ENCODE results near the gene SPSB1.

DNA sequence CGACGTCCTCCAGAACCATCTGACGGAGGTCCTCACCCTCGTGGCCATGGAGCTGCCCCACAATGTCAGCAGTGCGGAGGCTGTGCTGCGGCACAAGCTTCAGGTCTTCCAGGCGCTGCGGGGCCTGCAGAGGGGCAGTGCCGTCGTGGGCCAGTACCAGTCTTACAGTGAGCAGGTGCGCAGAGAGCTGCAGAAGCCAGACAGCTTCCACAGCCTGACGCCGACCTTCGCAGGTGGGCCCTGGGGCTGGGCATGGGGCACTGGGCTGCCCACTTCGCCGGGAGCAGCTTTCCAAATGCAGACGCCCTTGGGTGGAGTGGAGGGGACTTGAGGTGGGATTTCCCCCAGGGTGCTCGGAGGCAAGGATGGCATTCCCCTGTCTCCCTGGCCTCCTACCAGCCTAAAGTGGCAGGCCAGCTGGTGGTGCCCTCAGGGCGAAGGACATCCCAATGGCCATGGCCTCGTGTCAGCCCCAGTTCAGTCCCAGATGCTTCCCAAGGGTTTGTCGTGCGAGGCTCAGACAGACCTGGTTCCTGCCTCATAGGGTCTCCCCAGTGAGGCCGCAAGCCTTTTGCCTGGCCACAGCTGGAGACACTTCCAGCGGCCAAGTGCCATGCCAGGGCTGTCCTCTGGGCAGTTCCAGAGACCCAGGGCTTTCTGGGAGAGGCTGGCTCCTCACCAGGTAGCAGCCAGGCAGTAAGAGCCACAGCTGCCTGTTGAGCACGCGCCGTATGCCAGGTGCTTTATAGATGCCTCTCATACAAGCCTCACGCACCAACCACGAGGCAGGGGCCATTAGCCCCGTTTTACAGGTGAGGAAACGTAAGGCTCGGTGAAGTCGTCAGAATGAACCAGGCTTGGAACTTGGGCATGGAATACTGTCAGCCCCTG, 30.4 kb upstream of the SPSB1 start:
- TF ChIP-seq, protein P1, sequence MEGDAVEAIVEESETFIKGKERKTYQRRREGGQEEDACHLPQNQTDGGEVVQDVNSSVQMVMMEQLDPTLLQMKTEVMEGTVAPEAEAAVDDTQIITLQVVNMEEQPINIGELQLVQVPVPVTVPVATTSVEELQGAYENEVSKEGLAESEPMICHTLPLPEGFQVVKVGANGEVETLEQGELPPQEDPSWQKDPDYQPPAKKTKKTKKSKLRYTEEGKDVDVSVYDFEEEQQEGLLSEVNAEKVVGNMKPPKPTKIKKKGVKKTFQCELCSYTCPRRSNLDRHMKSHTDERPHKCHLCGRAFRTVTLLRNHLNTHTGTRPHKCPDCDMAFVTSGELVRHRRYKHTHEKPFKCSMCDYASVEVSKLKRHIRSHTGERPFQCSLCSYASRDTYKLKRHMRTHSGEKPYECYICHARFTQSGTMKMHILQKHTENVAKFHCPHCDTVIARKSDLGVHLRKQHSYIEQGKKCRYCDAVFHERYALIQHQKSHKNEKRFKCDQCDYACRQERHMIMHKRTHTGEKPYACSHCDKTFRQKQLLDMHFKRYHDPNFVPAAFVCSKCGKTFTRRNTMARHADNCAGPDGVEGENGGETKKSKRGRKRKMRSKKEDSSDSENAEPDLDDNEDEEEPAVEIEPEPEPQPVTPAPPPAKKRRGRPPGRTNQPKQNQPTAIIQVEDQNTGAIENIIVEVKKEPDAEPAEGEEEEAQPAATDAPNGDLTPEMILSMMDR (conservative IDR thresholded peaks at IDR 0.05 in 1 of 2, IDR thresholded peaks at IDR 0.05 in 1 of 2; ENCODE audit: extremely low read depth in 1 of 2, insufficient read depth in 1 of 2, low read depth in 1 of 2, low read length in 2 of 2): no peak
- TF ChIP-seq EZH2 (IDR thresholded peaks at IDR 0.05; ENCODE audit: borderline replicate concordance, low read length): no peak

All from mammary epithelial cell (primary cell).